Measurements from ENCODE around the gene CTSZ.

DNA sequence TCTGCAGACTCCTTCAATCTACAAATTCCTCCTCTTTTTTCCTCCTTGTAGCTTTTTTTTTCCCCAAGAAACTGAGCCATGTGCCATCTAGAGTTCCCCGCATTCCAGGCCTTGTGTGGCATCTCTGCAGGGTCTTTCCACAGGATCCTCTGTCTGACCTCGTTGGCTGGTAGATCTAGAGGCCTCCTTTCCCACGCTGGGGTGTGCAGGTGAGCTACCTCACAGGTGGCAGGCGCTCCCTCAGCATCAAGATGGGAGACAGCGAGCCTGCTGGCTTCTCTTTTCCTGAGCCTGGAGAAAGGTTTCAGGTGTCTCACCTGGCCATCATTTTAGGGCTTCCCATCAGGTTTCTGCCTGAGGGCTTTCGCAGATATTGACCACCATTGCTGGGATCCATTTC, 35.6 kb downstream of the CTSZ start:
- TF ChIP-seq, protein P1, sequence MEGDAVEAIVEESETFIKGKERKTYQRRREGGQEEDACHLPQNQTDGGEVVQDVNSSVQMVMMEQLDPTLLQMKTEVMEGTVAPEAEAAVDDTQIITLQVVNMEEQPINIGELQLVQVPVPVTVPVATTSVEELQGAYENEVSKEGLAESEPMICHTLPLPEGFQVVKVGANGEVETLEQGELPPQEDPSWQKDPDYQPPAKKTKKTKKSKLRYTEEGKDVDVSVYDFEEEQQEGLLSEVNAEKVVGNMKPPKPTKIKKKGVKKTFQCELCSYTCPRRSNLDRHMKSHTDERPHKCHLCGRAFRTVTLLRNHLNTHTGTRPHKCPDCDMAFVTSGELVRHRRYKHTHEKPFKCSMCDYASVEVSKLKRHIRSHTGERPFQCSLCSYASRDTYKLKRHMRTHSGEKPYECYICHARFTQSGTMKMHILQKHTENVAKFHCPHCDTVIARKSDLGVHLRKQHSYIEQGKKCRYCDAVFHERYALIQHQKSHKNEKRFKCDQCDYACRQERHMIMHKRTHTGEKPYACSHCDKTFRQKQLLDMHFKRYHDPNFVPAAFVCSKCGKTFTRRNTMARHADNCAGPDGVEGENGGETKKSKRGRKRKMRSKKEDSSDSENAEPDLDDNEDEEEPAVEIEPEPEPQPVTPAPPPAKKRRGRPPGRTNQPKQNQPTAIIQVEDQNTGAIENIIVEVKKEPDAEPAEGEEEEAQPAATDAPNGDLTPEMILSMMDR (conservative IDR thresholded peaks at IDR 0.05; ENCODE audit: low read length) = no peak
- no peak for TF ChIP-seq EZH2phosphoT487 (IDR thresholded peaks at IDR 0.05; ENCODE audit: borderline replicate concordance)
